HCT116 (cell line): Measurements from ENCODE around the gene VPS37D. TPM values are rescaled to one million over a fixed set of nuclear protein-coding genes. Genes with fewer than 3 reads are reported as not detected.
A peak's percentile ranks its signal among the peaks of the same experiment; 100 is the strongest.
"Not testable (repeated sequence)": the region's sequence is repeated elsewhere in the genome, so short reads cannot be mapped to it uniquely, and the experiment has no call there.

Source experiments
- ATAC-seq: fragments of 200-7000 bp; cut with Tn5 transposase; 2 replicates; pipeline ENCODE4 v1.9.1; 2020; ENCODE audit warnings: mild to moderate bottlenecking, moderate library complexity
- BruUV-seq: library from RNA; stranded (reverse); fragments of 400-500 nt; replicated peaks from 2 replicates; lab custom pipeline; 2021; lab: Mats Ljungman, UMichigan
- CTCF ChIA-PET: fragments of 300-600 bp; sonication (Branson Sonifier 250); formaldehyde crosslinking; loops from one replicate; lab custom pipeline; 2021; ENCODE audit warnings: antibody characterized with exemption; lab: Charles Lee
- POLR2A ChIA-PET: fragments of 300-600, 350-600 bp; sonication (Branson Sonifier 250); formaldehyde crosslinking; loops from one replicate; lab custom pipeline; 2021; ENCODE audit warnings: antibody characterized with exemption; lab: Charles Lee
- RAD21 ChIA-PET, 2 experiments: fragments of 300-600 bp; sonication (Branson Sonifier 250); formaldehyde crosslinking; loops; one replicate each; lab custom pipeline; 2023; ENCODE audit warnings: low total read pairs in 2 of 2; ENCODE audit not compliant: uncharacterized antibody in 2 of 2, unreplicated experiment in 2 of 2, low non-redundant PET in 1 of 2; lab: Charles Lee
- DNase-seq: peaks from one replicate; pipeline ENCODE4 v3.0.0-alpha.2; 2010; ENCODE audit warnings: low read depth, low spot score
- H2AFZ ChIP-seq: fragments of 200-600 bp; shearing (Covaris generic), sonication (generic); 2 replicates; pipeline ENCODE4 v1.6.1; 2017; ENCODE audit warnings: low read depth, mixed run types, mixed read lengths, antibody characterized with exemption, low read length; ENCODE audit not compliant: poor library complexity, severe bottlenecking
- H3K27ac ChIP-seq: 2 replicates; pipeline ENCODE4 v1.5.1; 2012; ENCODE audit warnings: low read depth, low read length
- H3K27me3 ChIP-seq: fragments of 200-600 bp; sonication (generic); 2 replicates; pipeline ENCODE4 v1.6.1; 2016; ENCODE audit warnings: mixed run types, low read length, mixed read lengths; ENCODE audit not compliant: insufficient read depth
- H3K36me3 ChIP-seq, 2 experiments: fragments of 200-500 bp in 1 of 2; fragments of 200-600 bp in 1 of 2; sonication (Bioruptor generic) in 1 of 2; sonication (generic) in 1 of 2; 2 replicates each; pipeline versions ENCODE4 v1.5.1 to v1.6.1; 2014 to 2016; ENCODE audit warnings: low read length in 2 of 2, inconsistent platforms in 1 of 2, mixed read lengths in 1 of 2, mixed run types in 1 of 2; ENCODE audit not compliant: insufficient read depth in 2 of 2, control insufficient read depth in 1 of 2
- H3K4me1 ChIP-seq, 2 experiments: fragments of 200-600 bp in 1 of 2; sonication (generic) in 1 of 2; 2 replicates each; pipeline versions ENCODE4 v1.5.1 to v1.6.1; 2012 to 2017; ENCODE audit warnings: low read length in 2 of 2, inconsistent platforms in 1 of 2, mild to moderate bottlenecking in 1 of 2, mixed read lengths in 1 of 2, mixed run types in 1 of 2, moderate library complexity in 1 of 2; ENCODE audit not compliant: insufficient read depth in 2 of 2, control insufficient read depth in 1 of 2
- H3K4me2 ChIP-seq: fragments of 200-600 bp; sonication (generic); 2 replicates; pipeline ENCODE4 v1.6.1; 2017; ENCODE audit warnings: mixed run types, low read length, mixed read lengths
- H3K4me3 ChIP-seq, 2 experiments: fragments of 200-600 bp in 1 of 2; sonication (generic) in 1 of 2; replicated peaks in 1 of 2; 2 replicates each; pipeline ENCODE4 v1.5.1; 2011 to 2016; ENCODE audit warnings: low read length in 2 of 2, control low read depth in 1 of 2, low read depth in 1 of 2, mild to moderate bottlenecking in 1 of 2, mixed read lengths in 1 of 2, mixed run types in 1 of 2
- H3K79me2 ChIP-seq: fragments of 200-600 bp; sonication (generic); 2 replicates; pipeline ENCODE4 v1.6.1; 2017; ENCODE audit warnings: mild to moderate bottlenecking, mixed run types, low read length, moderate library complexity, mixed read lengths; ENCODE audit not compliant: insufficient read depth
- H3K9ac ChIP-seq: fragments of 200-600 bp; sonication (generic); 2 replicates; pipeline ENCODE4 v1.6.1; 2016; ENCODE audit warnings: low read length, mixed read lengths
- H3K9me2 ChIP-seq: fragments of 200-600 bp; sonication (generic), shearing (Covaris generic); 2 replicates; pipeline ENCODE4 v1.6.1; 2017; ENCODE audit warnings: mixed run types, mild to moderate bottlenecking, moderate library complexity; ENCODE audit not compliant: insufficient read depth
- H3K9me3 ChIP-seq, 2 experiments: fragments of 200-500 bp in 1 of 2; fragments of 200-600 bp in 1 of 2; sonication (Bioruptor generic) in 1 of 2; sonication (generic) in 1 of 2; 2 replicates each; pipeline ENCODE4 v1.6.1; 2014 to 2017; ENCODE audit warnings: low read length in 2 of 2, mixed read lengths in 2 of 2, inconsistent platforms in 1 of 2, low read depth in 1 of 2, mild to moderate bottlenecking in 1 of 2, mixed run types in 1 of 2, moderate library complexity in 1 of 2; ENCODE audit not compliant: control insufficient read depth in 1 of 2, insufficient read depth in 1 of 2
- H4K20me1 ChIP-seq: fragments of 200-600 bp; sonication (generic), shearing (Covaris generic); 2 replicates; pipeline ENCODE4 v1.6.1; 2017; ENCODE audit warnings: mixed run types, mild to moderate bottlenecking, moderate library complexity; ENCODE audit not compliant: insufficient read depth
- CTCF ChIP-seq, 3 experiments: fragments of 200-600 bp in 1 of 3; sonication (generic) in 1 of 3; IDR thresholded peaks in 2 of 3; conservative IDR thresholded peaks in 1 of 3; 2 replicates each; pipeline ENCODE4 v1.5.1; 2012 to 2017; ENCODE audit warnings: low read depth in 2 of 3, low read length in 2 of 3, antibody characterized with exemption in 1 of 3, borderline replicate concordance in 1 of 3, control low read depth in 1 of 3, mild to moderate bottlenecking in 1 of 3, mixed read lengths in 1 of 3, mixed run types in 1 of 3, moderate library complexity in 1 of 3; ENCODE audit not compliant: insufficient read depth in 1 of 3
- RAD21 ChIP-seq: IDR thresholded peaks from 2 replicates; pipeline ENCODE4 v1.6.1; 2012; ENCODE audit warnings: low read depth, mild to moderate bottlenecking
- SIN3A ChIP-seq: IDR thresholded peaks from 2 replicates; pipeline ENCODE4 v1.6.1; 2012; ENCODE audit warnings: low read depth
- SP1 ChIP-seq: IDR thresholded peaks from 2 replicates; pipeline ENCODE4 v1.6.1; 2012; ENCODE audit warnings: low read depth
- intact Hi-C: fragments of 100-400 bp; cut with micrococcal nuclease; formaldehyde crosslinking; loops from 2 replicates; pipeline ENCODE4 v1.10.0; 2022
- total RNA-seq: library from RNA; stranded (reverse); gene quantifications from one replicate; pipeline ENCODE4 v1.2.1, GENCODE V29; 2021; ENCODE audit not compliant: unreplicated experiment

The VPS37D gene
- total RNA-seq, 1 experiment from 2014 or later = 9.5 TPM

GRCh38 chr7:73676062-73676461 is 8.4 kb downstream of the VPS37D start:
- H3K79me2 ChIP-seq = peaks cover 22% of the 10 kb centered on the region
- RAD21 ChIA-PET = interaction anchor here in 1 of 2 experiments (1.3 kb wide), 1 partner anchor 58 kb away, joined by 3 read pairs; no protein-coding TSS in a partner anchor
- intact Hi-C loops, H3K4me3 ChIP-seq, H3K9me2 ChIP-seq, H4K20me1 ChIP-seq, H3K27ac ChIP-seq, DNase-seq, H3K9ac ChIP-seq: not testable (repeated sequence)
- CTCF ChIA-PET = interaction anchor here (1.0 kb wide), 1 partner anchor 69 kb away, joined by 4 read pairs; no protein-coding TSS in a partner anchor
- TF ChIP-seq CTCF (IDR thresholded peaks at IDR 0.05 in 2 of 3, conservative IDR thresholded peaks at IDR 0.05 in 1 of 3; ENCODE audit: borderline replicate concordance in 1 of 3, insufficient read depth in 1 of 3, low read depth in 2 of 3, low read length in 2 of 3) (0 out of 6 replicates have a peak, but pooled peaks of 1 of the 3 experiments have one; percentile 9), RAD21 (peak; percentile 10; the same call in 1 of the 2 replicates)
- TF ChIP-seq, all 23 proteins: peak for 2; not testable (repeated sequence) for 21
- H3K9me3 ChIP-seq, H3K36me3 ChIP-seq, POLR2A ChIA-PET, BruUV-seq, H3K4me1 ChIP-seq, H3K27me3 ChIP-seq, H3K4me2 ChIP-seq, H2AFZ ChIP-seq: not testable (repeated sequence)
- ATAC-seq = peak; percentile 88

DNA sequence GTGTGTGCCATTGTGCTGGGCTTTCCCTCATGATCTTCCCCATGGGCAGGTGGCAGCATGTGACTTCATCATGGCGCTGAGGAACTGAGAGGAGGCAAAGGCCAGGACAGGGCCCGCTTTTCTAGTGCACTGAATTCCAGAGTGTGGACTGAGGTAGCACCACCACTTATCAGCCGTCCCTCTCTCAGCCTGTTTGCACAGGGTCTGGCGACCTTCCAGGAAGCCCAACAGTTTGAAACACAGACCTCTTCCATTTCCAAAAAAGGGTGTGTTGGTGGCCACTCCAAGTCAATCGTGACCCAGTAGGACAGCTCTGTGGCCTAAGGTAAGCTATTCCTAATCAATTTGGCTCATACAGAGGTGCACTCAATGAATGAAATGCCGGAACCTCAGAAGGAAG is 11.2 kb downstream of the VPS37D start:
- BruUV-seq = no TSS peak
- H3K9ac ChIP-seq = no peak overlapping the region

More for the DNA sequence above, 11.2 kb downstream of the VPS37D start:
- DNase-seq (no peak), ATAC-seq (no peak)
- Histone ChIP-seq H3K4me2 (no peak overlapping the region), H3K27ac (no peak overlapping the region), H3K4me1 (peaks cover 7 to 19% of the 10 kb centered on the region in 2 experiments), H3K9me2 (no peaks in the 10 kb centered on the region), H4K20me1 (no peaks in the 10 kb centered on the region), H3K9me3 (no peaks in the 10 kb centered on the region), H3K36me3 (peaks cover under 1 to 4% of the 10 kb centered on the region in 2 experiments; a peak in 2 of 4 replicates), H3K4me3 (no peak overlapping the region), H3K79me2 (peaks cover 49% of the 10 kb centered on the region), H2AFZ (no peak overlapping the region), H3K27me3 (no peaks in the 10 kb centered on the region)
- ChIA-PET RAD21 (no interaction called here), CTCF (interaction anchor here (0.6 kb wide), 1 partner anchor 75 kb away, joined by 4 read pairs; no protein-coding TSS in a partner anchor), POLR2A (no interaction called here)
- intact Hi-C loops = no loop called here
- TF ChIP-seq SIN3A = no peak
- TF ChIP-seq SP1 = no peak
